Measurements from ENCODE around the gene ATP6V1G1.

The ATP6V1G1 gene

GRCh38 chr9:114643896-114644295, 56.3 kb downstream of the ATP6V1G1 start:
- no peak overlapping the region for H3K4me3 ChIP-seq (ENCODE audit: low read depth, low read length)
- TF ChIP-seq, protein P1, sequence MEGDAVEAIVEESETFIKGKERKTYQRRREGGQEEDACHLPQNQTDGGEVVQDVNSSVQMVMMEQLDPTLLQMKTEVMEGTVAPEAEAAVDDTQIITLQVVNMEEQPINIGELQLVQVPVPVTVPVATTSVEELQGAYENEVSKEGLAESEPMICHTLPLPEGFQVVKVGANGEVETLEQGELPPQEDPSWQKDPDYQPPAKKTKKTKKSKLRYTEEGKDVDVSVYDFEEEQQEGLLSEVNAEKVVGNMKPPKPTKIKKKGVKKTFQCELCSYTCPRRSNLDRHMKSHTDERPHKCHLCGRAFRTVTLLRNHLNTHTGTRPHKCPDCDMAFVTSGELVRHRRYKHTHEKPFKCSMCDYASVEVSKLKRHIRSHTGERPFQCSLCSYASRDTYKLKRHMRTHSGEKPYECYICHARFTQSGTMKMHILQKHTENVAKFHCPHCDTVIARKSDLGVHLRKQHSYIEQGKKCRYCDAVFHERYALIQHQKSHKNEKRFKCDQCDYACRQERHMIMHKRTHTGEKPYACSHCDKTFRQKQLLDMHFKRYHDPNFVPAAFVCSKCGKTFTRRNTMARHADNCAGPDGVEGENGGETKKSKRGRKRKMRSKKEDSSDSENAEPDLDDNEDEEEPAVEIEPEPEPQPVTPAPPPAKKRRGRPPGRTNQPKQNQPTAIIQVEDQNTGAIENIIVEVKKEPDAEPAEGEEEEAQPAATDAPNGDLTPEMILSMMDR (IDR thresholded peaks at IDR 0.05; ENCODE audit: low read depth, low read length, missing control alignments) = no peak
- peak; percentile 32 for DNase-seq (ENCODE audit: low read depth)
- in situ Hi-C loops (cut with HindIII; ENCODE audit: low sequenced_read_pairs) = no loop called here

Measured in astrocyte of the cerebellum (primary cell).